Coronary artery (tissue), 2 donors: ENCODE results near the gene EFCAB14.

Experiments
- DNase-seq: peaks from one replicate; pipeline ENCODE4 v3.0.0-alpha.2; 2017; ENCODE audit warnings: low spot score
- H3K27ac ChIP-seq, 2 donors: fragments of 200-600 bp; sonication (generic); one replicate each; pipeline ENCODE4 v1.5.1; 2016 to 2019
- H3K4me3 ChIP-seq: fragments of 200-600 bp; sonication (generic); 2 replicates; pipeline ENCODE4 v1.5.1; 2016; ENCODE audit warnings: mild to moderate bottlenecking, moderate library complexity
- TF ChIP-seq, protein P1 (sequence below): fragments of 200-600 bp; sonication (generic); IDR thresholded peaks from one replicate; pipeline ENCODE4 v1.5.1; 2019; ENCODE audit warnings: antibody characterized with exemption

Gene EFCAB14

DNA sequence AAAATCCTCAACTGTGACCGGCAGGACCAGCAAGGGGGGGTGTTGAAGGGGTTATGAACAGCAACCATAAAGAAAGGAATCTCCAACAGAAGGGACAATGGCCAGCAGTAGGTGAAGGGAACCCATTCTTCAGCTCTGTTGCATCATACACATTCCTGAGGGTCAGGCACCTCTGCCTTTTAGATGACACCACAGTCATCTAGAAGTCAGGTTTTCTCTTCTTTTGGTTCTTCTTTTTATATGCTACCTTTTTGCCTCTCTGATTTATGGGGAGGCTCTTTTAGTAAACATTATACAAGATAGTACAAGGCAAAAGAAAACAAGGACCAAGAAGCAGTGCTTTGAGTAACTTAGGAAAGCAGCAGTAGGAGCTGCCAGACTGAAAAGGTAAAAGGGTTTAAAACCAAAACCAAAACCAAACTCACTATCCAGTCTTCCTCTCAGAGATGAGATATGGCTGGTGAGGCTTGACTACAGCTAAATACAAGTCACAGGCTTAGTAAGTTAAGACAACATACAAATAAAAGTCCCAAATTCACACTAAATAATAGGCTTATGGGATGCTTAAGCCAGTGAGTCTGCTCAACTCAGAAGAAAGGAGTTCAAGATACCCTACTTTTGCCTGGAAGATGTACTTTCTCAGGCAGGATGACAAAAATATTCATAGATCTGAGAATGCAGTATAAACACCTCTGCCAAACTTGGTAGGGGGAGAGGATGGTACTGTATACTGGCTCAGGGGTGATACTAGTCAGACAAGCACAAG, 43.2 kb downstream of the EFCAB14 start:
- Histone ChIP-seq H3K27ac (no peak overlapping the region), H3K4me3 (no peak overlapping the region)
- TF ChIP-seq, protein P1, sequence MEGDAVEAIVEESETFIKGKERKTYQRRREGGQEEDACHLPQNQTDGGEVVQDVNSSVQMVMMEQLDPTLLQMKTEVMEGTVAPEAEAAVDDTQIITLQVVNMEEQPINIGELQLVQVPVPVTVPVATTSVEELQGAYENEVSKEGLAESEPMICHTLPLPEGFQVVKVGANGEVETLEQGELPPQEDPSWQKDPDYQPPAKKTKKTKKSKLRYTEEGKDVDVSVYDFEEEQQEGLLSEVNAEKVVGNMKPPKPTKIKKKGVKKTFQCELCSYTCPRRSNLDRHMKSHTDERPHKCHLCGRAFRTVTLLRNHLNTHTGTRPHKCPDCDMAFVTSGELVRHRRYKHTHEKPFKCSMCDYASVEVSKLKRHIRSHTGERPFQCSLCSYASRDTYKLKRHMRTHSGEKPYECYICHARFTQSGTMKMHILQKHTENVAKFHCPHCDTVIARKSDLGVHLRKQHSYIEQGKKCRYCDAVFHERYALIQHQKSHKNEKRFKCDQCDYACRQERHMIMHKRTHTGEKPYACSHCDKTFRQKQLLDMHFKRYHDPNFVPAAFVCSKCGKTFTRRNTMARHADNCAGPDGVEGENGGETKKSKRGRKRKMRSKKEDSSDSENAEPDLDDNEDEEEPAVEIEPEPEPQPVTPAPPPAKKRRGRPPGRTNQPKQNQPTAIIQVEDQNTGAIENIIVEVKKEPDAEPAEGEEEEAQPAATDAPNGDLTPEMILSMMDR: no peak
- DNase-seq: no peak

DNA sequence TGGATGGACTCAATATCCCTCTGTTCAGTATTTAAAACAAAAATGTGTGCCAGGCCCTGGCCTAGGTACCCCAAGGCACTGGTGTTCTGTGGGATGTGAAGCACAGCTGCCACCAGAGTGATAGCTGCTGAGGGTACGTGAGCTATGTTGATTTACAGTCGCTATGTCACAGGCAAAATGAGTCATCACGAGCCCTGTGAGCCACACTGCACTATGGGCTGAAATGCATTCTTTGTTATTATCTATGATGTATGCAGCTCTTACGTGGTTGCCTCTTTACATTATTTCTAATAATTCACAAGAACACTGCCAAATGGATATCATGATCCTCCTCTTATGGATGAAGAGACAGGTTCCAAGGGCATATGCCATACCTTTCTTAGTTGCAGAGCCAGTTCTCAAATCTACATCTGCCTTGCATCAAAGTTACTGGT, 45.1 kb downstream of the EFCAB14 start:
- H3K4me3 ChIP-seq: no peak overlapping the region

DNA sequence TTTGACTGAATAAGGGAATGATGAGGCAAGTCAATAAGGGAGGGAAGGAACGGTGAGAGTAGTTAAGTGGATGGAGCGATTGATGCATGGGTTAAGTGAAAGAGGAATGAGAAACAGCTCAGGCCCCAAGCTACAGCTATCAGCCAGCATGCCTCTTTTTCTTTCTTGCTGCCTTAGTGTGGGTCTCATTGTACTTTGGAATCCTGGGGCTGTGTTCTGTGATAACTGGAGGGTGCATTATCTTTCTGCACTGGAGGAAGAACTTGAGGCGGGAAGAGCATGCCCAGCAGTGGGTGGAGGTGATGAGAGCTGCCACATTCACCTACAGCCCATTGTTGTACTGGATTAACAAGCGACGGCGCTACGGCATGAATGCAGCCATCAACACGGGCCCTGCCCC, 46.2 kb downstream of the EFCAB14 start:
- H3K4me3 ChIP-seq: no peak overlapping the region
- no peak overlapping the region for H3K27ac ChIP-seq
- DNase-seq: no peak
- TF ChIP-seq, protein P1: no peak

More for the DNA sequence above, 45.1 kb downstream of the EFCAB14 start:
- no peak for DNase-seq
- H3K27ac ChIP-seq: no peak overlapping the region
- TF ChIP-seq, protein P1: no peak

DNA sequence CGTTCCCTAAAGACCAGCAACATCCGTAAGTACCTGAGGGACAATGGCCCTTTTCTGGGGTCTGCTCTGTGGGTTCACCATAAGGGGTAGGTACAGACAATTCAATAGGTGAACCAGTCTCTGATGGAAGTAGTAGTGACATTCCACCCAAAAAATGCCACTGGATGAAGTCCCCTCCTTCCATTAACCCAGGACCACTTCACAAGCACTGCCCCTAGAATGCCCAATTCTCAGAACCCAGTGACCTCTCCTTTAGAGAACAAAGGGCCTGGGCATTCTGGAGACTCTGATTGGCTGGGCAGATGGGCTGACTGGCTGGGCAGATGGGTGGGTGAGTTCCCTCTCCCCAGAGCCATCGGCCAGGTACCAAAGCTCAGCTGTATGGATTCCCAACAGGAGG, 47.4 kb downstream of the EFCAB14 start, which contains the start of gene TEX38:
Gene TEX38, plus strand, starts transcription at position 301 of the 400 bp plus-strand sequence. Its CDS starts 81 bp downstream, at position 382.
- no peak for DNase-seq
- H3K4me3 ChIP-seq: no peak within 1 kb of the TSS
- TF ChIP-seq, protein P1: no peak
- H3K27ac ChIP-seq: no peak within 1 kb of the TSS

DNA sequence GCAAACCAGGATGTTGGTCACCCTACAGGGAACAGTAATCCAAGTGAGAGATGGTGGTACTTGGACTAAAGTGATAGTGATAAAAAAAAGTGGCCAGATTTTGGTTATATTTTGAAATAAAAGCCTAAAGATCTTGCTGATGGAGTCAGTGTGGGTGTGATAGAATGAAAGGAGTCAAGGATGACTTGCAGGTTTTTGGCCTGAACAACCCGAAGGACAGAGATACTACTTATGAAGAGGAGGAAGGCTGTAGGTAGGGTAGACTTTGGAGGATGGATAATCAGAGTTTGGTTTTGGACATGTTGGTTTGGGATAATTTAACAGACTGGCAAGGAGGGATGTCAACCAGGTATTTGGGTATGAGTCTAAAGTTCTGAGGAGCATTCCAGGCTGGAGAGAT, 48.8 kb downstream of the EFCAB14 start:
- H3K4me3 ChIP-seq: no peak overlapping the region
- DNase-seq: no peak
- TF ChIP-seq, protein P1: no peak
- no peak overlapping the region for H3K27ac ChIP-seq

DNA sequence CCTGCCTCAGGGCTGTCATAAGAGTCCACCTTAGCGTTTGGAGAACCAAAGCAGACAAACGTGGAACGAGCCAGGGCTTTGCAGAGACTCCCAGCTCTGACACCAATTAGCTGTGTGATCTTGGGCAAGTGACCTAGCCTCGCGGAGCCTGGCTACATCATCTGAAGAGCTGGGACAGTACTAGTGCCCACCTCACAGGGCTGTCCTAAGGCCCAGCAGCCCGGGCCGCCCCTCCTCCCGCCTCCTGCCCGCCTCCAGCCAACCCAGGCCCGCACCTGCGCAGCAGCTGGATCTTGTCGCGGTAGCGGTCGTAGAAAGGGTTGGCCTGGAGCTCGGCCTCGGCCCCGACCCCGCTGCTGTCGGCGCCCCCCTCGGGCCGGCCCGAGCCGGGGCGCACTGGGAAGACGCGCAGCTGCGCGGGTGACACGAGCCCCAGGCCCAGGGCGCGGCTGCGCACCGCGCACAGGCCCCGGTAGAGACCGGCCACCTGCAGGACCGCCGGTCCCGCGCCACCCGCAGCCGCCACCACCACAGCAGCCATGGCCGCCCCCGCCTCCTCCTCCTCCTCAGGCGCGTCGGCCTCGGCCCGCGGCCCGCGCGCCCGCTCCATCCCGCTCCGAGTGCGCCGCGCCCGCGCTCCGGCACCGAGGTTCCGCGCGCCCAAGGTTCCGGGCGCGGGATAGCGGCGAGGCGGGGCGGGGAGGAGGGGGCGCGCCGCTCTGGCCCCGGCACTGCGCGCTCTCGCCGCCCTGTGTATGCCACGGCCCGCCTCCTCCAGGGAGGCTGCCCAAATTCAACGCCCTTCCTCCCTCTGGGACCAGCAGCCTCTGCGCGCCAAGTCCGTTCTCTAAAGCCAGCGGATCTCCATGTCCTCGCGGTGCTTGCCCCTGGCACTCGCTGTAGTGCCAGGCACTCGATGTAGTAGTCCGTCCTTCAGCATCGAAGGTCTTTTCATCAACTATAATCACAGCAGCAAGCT, 50.8 kb downstream of the EFCAB14 start, which contains the start of gene ATPAF1:
Gene ATPAF1, minus strand, starts transcription at position 583 of the 979 bp plus-strand sequence. Its CDS starts 42 bp downstream, at position 541.
- TF ChIP-seq, protein P1: no peak
- peak; percentile 84 for DNase-seq
- Histone ChIP-seq H3K27ac (peak within 1 kb of the TSS; percentile 86 to 89), H3K4me3 (peak within 1 kb of the TSS; percentile 94)
